Measurements from ENCODE around the gene SLC16A5. TPM values are rescaled to one million over a fixed set of nuclear protein-coding genes. Genes with fewer than 3 reads are reported as not detected.
"Not testable (repeated sequence)": the region's sequence is repeated elsewhere in the genome, so short reads cannot be mapped to it uniquely, and the experiment has no call there.

SLC16A5 gene
- total RNA-seq, result 10 to 100 TPM; 36.8 to 45.1 TPM
- polyA plus RNA-seq (ENCODE audit: insufficient read length in 6 of 6), result 10 to 100 TPM; 18.5 to 26.8 (median 23.0) TPM
- long read RNA-seq, donor 1, partial matches to known transcripts, result 0 of 1 reads
- long read RNA-seq, donor 1, other reads (novel, unspliced or antisense), result 0 of 1 reads
- long read RNA-seq, donor 2, result 0 reads
- long read RNA-seq, donor 3, partial matches to known transcripts, result 10 of 12 reads
- long read RNA-seq, donor 3, other reads (novel, unspliced or antisense), result 0 of 12 reads
- long read RNA-seq, donor 4, partial matches to known transcripts, result 3 of 12 reads
- long read RNA-seq, donor 4, other reads (novel, unspliced or antisense), result 7 of 12 reads
- long read RNA-seq, donor 5, partial matches to known transcripts, result 5 of 5 reads
- long read RNA-seq, donor 5, other reads (novel, unspliced or antisense), result 0 of 5 reads
- long read RNA-seq, donor 6, result 0 reads
- long read RNA-seq, donor 7, result 0 reads
- long read RNA-seq, donor 8, result 0 reads
- long read RNA-seq, donor 9, result 0 reads
- long read RNA-seq, donor 10, partial matches to known transcripts, result 13 of 30 reads
- long read RNA-seq, donor 10, other reads (novel, unspliced or antisense), result 12 of 30 reads
- long read RNA-seq, donor 11, result 0 reads
- long read RNA-seq, donor 12, partial matches to known transcripts, result 29 of 29 reads
- long read RNA-seq, donor 12, other reads (novel, unspliced or antisense), result 0 of 29 reads

DNA sequence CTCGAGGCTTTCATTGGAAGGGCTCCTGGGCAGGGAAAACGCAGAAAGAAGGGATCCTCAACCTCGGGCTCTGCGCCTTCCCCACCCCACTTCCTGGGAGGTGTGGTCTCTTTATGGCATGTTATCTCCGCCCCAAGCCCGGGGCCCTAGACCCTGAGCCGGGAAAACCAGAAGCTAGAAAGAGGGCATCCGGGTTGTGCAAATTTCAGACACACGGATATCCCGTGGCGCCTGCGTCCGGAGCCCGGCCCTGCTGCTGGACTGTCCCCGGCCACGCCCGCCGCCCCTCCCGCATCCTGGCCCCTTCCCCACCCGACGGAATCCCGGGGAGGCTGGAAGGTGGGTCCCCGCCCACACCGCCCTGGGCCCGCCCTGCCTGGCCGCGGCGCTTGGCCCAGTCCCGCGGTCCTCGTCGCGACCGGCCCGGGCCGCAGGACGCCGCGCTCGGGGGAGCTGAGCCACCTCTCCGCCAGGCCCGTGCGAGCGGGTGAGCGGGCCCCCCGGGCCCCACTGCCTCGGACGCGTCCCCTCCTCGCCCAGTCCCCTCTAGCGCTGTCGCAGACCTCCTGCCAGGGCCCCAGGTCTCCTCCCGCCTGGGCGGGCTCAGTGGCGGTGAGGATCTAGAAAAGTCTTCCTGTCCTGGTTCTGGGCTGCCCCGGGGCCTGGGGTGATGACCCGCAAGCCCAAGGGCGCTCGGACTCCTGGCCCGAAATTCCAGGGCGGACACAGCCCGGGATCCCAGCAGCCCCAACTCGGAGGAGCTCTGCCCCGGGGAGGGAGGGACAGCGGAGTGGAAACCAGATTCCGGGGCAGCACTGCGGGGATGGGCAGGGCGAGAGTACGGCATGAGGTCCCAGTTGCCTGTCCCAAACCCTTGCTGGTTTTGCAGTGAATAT lies at the start of gene SLC16A5:
TSS of gene SLC16A5 (plus strand) at position 397 of the 896 bp plus-strand sequence. CDS start 5,683 bp downstream, outside the sequence.
- ATAC-seq (peak; percentile 90), DNase-seq (peak; percentile 75 to 100 (median 94))
- peak within 1 kb of the TSS; percentile 96 to 98 for H3K27ac ChIP-seq
- no peak for TF ChIP-seq CTCF (IDR thresholded peaks at IDR 0.05)
- H3K4me3 ChIP-seq, result peak within 1 kb of the TSS; percentile 62 to 71
- intact Hi-C loops (cut with DNase I), result no loop called here
- H3K27me3 ChIP-seq, result no peaks in the 10 kb centered on the region
- no peaks in the 10 kb centered on the region for H3K9me3 ChIP-seq
- H3K4me1 ChIP-seq, result peaks cover 29 to 80% of the 10 kb centered on the region in 2 donors
- no peaks in the 10 kb centered on the region for H3K36me3 ChIP-seq

- ATAC-seq, result no peak
- no peak for DNase-seq
Measured at GRCh38 chr17:75039238-75039637, 48.5 kb upstream of the SLC16A5 start.

DNA sequence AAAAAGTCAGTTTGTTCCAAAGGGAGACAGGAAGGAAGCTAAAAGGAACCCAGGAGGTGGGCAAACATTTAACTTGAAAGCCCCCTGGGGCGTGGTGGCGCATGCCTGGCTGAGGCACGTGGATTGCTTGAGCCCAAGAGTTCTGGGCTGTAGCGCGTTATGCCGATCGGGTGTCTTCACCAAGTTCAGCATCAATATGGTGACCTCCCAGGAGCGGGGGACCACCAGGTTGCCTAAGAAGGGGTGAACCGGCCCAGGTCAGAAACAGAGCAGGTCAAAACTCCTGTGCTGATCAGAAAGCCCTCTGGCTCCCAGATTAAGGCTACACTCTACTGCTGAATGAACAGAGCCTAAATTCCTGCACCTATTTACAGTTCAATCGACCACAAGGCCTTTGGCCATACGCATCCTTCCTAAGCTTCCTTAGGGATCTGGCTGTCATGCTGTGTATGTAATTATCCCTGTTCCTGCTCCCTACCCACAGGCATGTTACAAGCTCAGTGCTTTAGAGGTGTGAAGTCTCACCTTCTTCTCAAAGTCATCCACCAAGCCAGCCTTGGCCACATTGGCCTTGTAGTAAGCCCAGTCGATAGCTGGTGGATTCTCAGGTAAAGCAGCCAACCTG lies 46.0 kb upstream of the SLC16A5 start:
- Histone ChIP-seq H3K4me3 (no peak overlapping the region), H3K9me3 (no peaks in the 10 kb centered on the region), H3K4me1 (peaks cover 3 to 15% of the 10 kb centered on the region in 2 donors), H3K27me3 (no peaks in the 10 kb centered on the region), H3K36me3 (peaks cover 0 to 51% of the 10 kb centered on the region in 2 donors), H3K27ac (no peak overlapping the region)
- no peak for TF ChIP-seq CTCF (IDR thresholded peaks at IDR 0.05)
- intact Hi-C loops (cut with DNase I), result no loop called here
- DNase-seq (no peak), ATAC-seq (no peak)

More at GRCh38 chr17:75039238-75039637, 48.5 kb upstream of the SLC16A5 start:
- no peak for TF ChIP-seq CTCF (IDR thresholded peaks at IDR 0.05)
- H3K9me3 ChIP-seq, result no peaks in the 10 kb centered on the region
- no peak overlapping the region for H3K27ac ChIP-seq
- H3K4me3 ChIP-seq, result no peak overlapping the region
- peaks cover 0 to 51% of the 10 kb centered on the region in 2 donors for H3K36me3 ChIP-seq
- intact Hi-C loops (cut with DNase I), result no loop called here
- H3K27me3 ChIP-seq, result no peaks in the 10 kb centered on the region
- H3K4me1 ChIP-seq, result peaks cover 7 to 29% of the 10 kb centered on the region in 2 donors

DNA sequence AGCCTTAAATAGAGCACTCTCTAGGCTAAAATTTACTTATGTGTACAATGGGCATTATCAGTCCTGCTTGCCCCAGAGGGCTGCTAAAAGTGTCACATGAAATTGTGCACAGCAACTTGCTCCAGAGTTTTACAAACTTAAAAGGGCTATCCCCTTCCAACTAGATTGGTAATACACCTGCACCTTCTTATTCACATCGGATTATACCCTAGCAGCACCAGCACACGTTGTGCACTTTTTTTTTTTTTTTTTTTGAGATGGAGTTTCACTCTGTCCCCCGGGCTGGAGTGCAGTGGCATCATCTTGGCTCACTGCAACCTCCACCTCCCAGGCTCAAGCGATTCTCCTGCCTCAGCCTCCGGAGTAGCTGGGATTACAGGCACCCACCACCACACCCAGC lies 44.0 kb upstream of the SLC16A5 start:
- DNase-seq; H3K27me3 ChIP-seq; H3K4me3 ChIP-seq; H3K9me3 ChIP-seq; intact Hi-C loops (cut with DNase I); ATAC-seq; H3K27ac ChIP-seq: not testable (repeated sequence)
- H3K4me1 ChIP-seq, result peaks cover 12 to 23% of the 10 kb centered on the region in 2 donors
- H3K36me3 ChIP-seq, result peaks cover 0 to 35% of the 10 kb centered on the region in 2 donors

DNA sequence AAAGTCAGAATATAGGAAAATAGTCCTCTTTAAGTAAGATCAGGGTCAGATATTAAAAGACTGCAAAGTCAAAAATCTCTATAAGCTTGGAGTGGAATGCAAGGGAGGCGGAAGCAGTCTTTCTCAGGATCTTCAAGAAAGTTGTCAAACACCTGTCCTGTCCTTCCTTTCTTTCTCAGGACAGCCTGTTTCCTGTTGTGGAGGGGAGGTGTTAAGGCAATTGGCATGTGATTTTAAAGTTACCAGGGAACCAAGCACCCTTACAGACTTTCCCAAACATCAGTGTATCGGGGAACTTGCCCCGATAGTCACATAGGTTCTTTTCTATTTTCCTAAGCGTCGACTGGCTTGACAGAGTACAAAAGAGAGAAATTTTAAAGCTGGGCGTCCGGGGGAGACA lies 43.0 kb upstream of the SLC16A5 start:
- Histone ChIP-seq H3K27me3 (no peaks in the 10 kb centered on the region), H3K27ac (no peak overlapping the region), H3K9me3 (no peaks in the 10 kb centered on the region), H3K36me3 (peaks cover 0 to 32% of the 10 kb centered on the region in 2 donors), H3K4me1 (peaks cover 12 to 29% of the 10 kb centered on the region in 2 donors), H3K4me3 (no peak overlapping the region)
- no peak for TF ChIP-seq CTCF (IDR thresholded peaks at IDR 0.05)
- intact Hi-C loops (cut with DNase I), result no loop called here
- ATAC-seq (no peak), DNase-seq (no peak)

DNA sequence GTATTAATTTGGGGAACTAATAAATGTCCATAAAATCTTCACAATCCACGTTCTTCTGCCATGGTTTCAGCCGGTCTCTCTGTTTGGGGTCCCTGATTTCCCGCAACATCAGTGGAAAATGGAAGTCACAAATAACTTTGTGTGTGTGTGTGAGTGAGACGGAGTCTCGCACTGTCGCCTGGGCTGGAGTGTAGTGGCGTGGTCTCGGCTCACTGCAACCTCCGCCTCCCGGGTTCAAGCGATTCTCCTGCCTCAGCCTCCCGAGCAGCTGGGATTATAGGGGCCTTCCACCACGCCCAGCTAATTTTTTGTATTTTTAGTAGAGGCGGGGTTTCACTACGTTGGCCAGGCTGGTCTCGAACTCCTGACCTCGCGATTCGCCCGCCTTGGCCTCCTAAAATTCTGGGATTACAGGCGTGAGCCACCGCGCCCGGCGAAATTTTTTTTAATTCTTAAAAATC lies 41.8 kb upstream of the SLC16A5 start:
- Histone ChIP-seq H3K36me3 (peaks cover 0 to 31% of the 10 kb centered on the region in 2 donors), H3K27ac (peak overlapping the region; percentile 92 to 95), H3K4me3 (peak overlapping the region; percentile 72 to 97), H3K4me1 (peaks cover 12 to 29% of the 10 kb centered on the region in 2 donors)
- ATAC-seq; DNase-seq; H3K9me3 ChIP-seq; intact Hi-C loops (cut with DNase I); H3K27me3 ChIP-seq: not testable (repeated sequence)
